OCI-M2 (cell line): ENCODE measurements around the gene TRAF3.
"Not testable (repeated sequence)": the region's sequence is repeated elsewhere in the genome, so short reads cannot be mapped to it uniquely, and the experiment has no call there.

ENCODE experiments used
- DNase-seq: peaks from one replicate; lab custom pipeline; 2025; ENCODE audit not compliant: unreplicated experiment; lab: John Stamatoyannopoulos, UW

TRAF3 gene

DNA sequence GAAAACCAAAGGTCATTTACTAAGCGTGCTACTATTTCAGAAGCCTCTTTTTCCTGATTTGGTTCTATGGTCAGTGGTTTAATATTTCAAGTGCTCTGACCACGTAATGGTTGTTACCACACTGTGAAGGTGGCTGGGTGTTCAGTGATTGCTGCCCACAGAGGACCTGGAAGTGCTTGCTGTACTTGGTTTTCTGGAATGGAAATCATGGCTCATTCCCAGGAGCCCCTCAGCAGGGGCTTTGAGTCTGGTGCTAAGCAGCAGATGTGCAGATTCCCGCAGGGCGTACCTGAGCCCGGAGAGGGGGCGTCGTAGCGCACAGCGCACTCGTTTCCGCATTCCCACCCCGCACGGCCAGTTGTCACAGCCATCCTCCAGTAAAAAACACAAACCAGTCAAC, 50.5 kb downstream of the TRAF3 start:
- DNase-seq: no peak

- no peak for DNase-seq
Observed at GRCh38 chr14:102828151-102828550, 50.9 kb downstream of the TRAF3 start.

- no peak for DNase-seq
Observed at GRCh38 chr14:102829016-102829548, 51.8 kb downstream of the TRAF3 start.

DNA sequence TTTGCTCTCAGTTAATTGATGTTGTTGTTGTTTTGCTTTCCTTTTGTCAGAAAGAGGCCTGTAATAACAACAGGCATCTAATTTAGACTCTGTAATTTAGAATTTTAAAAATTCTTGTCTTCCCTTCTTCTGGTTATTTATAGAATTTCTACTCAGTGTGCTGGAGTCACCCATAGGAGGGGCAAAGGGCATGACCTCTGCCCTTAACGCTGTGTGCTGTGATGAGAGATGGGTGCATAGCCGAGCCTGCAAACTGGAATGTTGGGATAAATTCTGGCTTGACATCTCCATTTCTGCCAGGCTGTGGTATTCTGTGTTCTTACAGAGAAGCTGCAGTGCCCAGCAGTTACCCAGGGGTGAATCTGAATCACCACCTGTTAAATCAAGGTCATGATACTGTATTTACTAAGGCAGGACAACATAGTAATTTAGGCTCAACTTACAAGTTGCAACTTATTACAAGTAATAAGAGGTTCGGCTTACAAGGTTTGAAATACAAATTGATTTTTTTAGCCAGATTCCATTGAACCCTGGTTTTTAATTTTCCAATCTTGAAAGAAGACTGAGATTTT, 53.3 kb downstream of the TRAF3 start:
- DNase-seq: no peak

DNA sequence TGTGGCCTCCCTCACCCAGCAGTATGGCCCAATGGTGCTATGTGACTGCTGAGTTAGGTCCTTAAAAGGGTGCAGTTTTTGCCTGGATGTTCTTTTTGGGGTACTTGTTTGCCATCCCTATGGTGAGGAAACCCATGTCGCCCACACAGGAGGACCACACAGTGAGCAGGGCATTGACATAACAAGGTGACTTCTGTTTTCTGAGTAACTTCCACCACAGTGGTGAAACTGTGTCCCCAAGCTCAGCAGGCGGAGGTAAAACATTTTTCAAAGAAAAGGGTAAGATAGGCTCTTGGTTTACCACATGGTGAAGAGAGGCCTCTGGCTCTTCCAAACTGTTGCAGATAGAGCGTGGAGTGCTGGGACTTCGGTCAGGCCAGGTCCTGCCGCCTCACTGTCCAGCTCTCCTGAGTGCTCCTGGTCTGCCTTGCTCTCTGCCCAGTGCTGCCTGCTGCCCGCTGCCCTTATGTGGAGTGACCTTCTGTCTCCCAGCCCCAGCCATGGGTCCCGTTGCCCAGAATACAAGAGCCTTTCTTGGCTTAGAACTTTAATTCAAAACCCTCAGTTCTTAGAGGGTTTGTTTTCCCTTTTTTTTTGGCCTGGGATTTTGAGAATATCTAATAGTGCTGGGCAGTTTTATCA, 54.0 kb downstream of the TRAF3 start:
- DNase-seq: no peak

GRCh38 chr14:102833341-102833740, 56.1 kb downstream of the TRAF3 start:
- no peak for DNase-seq

- DNase-seq: no peak
Observed at GRCh38 chr14:102833991-102834390, 56.7 kb downstream of the TRAF3 start.

GRCh38 chr14:102835959-102836358, 58.7 kb downstream of the TRAF3 start:
- no peak for DNase-seq

- not testable (repeated sequence) for DNase-seq
Observed at GRCh38 chr14:102837120-102837519, 59.9 kb downstream of the TRAF3 start.

DNA sequence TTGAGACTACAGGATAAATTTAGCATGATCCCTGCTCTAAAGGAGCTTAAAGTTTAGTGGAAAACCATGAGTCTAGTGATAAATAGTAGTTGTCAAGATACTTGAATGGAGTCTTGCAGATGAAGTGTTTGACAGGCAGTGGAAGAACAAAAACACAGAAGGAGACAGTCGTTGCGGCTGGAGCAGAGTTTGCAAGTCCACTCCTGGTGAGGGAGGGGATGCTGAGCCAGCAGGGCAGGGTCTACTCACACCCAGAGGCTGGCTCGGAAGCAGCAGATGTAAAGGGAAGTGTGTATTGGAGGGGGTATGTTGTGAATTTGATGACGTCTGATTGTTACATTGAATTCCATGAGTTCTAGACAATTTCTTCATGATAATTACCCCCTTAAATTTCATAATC, 61.3 kb downstream of the TRAF3 start:
- no peak for DNase-seq

GRCh38 chr14:102840115-102840514, 62.9 kb downstream of the TRAF3 start:
- no peak for DNase-seq

- no peak for DNase-seq
Observed at GRCh38 chr14:102840771-102841528, 63.7 kb downstream of the TRAF3 start.

GRCh38 chr14:102848830-102849525, 71.7 kb downstream of the TRAF3 start:
- no peak for DNase-seq

- DNase-seq: no peak
Observed at GRCh38 chr14:102849526-102850379, 72.5 kb downstream of the TRAF3 start.

DNA sequence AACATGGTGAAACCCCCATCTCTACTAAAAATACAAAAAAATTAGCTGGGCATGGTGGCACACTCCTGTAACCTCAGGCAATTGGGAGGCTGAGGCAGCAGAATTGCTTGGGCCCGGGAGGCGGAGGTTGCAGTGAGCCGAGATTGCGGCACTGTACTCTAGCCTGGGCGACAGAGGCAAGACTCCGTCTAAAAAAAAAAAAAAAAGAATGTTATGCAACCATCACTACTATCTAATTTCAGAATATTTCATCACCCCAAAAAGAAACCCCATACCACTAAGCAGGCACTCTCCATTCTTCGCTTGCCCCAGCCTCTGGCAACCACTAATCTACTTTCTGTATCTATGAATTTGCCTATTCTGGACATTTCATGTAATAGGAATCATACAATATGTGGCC, 76.4 kb downstream of the TRAF3 start:
- DNase-seq: no peak

DNA sequence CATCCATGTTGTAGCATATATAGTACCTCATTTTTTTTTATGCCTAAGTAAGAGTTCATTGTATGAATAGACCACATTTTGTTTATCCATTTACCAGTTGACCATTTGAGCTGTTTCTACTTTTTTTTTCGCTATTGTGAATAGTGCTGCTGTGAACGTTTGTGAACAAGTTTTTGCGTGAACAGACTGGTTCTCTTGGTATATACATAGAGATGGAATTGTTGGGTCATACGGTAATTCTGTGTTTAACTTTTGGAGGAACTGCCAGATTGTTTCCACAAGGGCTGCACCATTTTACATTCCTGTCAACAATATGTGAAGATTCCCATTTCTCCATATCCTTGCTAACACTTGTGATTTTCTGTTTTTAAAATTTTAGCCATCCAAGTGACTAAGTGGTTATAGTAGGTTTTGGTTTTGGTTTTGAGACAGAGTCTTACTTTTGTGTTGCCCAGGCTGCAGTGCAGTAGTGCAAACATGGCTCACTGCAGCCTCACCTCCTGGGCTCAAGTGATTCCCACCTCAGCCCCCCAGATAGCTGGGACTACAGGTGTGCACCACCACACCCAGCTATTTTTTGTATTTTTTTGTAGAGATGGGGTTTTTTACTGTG, 76.9 kb downstream of the TRAF3 start:
- DNase-seq: no peak

DNA sequence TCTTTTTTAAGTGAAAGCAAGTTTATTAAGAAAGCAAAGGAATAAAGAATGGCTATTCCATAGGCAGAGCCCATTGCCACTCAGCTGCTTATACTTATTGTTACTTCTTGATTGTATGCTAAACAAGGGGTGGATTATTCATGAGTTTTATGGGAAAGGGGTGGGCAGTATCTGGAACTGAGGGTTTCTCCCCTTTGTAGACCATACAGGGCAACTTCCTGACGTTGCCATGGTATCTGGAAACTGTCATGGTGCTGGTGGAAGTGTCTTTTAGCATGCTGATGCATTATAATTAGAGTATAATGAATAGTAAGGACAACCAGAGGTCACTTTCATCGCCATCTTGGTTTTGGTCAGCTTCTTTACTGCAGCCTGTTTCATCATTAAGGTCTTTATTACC, 78.9 kb downstream of the TRAF3 start:
- no peak for DNase-seq

DNA sequence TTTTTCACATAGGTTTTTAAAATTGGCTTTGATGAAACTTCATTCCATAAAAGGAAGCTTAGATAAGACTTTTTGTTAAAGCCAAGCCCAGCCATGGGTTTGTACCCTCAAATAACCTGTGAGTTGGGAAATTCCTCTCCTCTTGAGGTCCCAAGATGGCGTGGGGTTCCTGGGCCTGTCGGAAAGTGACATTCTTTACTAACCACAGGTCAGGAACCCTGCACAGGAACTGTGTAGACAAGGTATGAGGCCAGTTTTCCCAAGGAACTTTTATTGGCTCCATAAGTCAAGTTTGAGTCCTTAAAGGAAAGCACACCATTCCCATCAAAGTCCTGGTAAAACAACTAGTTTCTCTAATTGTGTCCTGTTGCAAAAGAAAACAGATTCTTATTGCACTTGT, 80.2 kb downstream of the TRAF3 start:
- no peak for DNase-seq

DNA sequence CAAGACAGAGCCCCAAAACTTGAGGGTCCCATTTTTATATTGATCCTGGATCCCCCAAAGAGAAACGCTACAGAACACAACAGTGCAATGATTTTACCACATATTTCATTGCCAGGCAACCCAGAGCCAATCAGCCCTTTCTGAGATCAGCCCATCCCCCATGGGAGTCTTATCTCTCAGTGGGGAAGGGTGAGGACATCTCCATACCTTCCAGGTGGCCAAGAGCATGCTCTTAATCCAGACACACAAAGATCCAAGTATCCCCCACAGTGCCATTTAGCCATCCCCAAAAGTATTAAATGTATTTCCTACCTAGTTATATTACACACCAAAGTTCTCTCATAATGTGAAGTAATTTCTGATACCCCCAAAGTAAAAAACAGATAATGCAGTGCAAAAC, 82.7 kb downstream of the TRAF3 start:
- no peak for DNase-seq

DNA sequence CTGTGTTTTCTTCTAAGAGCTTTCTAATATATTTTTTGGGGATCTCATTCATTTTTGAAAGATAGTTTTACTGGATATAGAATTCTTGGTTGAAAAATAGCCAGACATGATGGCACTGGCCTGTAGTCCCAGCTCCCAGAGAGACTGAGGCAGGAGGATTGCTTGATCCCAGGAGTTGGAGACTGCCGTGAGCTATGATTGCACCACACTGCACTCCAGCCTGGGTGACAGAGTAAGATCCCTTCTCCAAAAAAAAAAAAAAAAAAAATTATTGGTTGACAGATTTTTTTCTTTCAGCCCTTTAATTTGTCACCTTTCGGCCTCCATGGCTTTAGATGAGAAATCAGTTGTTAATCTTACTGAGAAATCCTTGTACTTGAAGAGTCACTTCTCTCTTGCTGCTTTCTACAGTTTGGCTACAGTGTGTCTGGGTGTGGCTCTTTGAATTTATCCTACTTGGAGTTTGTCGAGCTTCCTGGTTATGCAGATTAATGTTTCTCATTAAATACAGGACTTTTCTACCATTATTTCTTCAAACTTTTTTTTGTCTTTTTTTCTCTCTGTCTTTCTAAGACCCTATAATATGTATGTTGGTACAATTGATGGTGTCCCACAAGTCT, 85.0 kb downstream of the TRAF3 start:
- no peak for DNase-seq
